GM12878 (cell line): Measurements from ENCODE around the gene SENP3. TPM values are rescaled to one million over a fixed set of nuclear protein-coding genes. Genes with fewer than 3 reads are reported as not detected.

Source experiments
- ATAC-seq: fragments of 200-7000 bp; cut with Tn5 transposase; 3 replicates; pipeline ENCODE4 v1.9.1; 2020; ENCODE audit warnings: mild to moderate bottlenecking, moderate library complexity
- BruUV-seq: library from RNA; stranded (reverse); fragments of 400-500 nt; replicated peaks from 2 replicates; lab custom pipeline; 2021; lab: Mats Ljungman, UMichigan
- CTCF ChIA-PET: fragments of 300-600 bp; sonication (Branson Sonifier 250); formaldehyde crosslinking; extraction: SDS; loops from one replicate; lab custom pipeline; 2021; ENCODE audit warnings: inconsistent platforms; lab: Yijun Ruan, JAX
- POLR2A ChIA-PET: fragments of 350-600 bp; formaldehyde crosslinking; extraction: SDS; loops from one replicate; lab custom pipeline; 2021; ENCODE audit warnings: inconsistent platforms; lab: Charles Lee
- RAD21 ChIA-PET: fragments of 300-600 bp; sonication (Branson Sonifier 250); formaldehyde crosslinking; loops from one replicate; lab custom pipeline; 2023; ENCODE audit warnings: antibody characterized with exemption; ENCODE audit not compliant: unreplicated experiment; lab: Charles Lee
- SMC1A ChIA-PET: fragments of 300-600 bp; sonication (Branson Sonifier 250); formaldehyde crosslinking; loops from one replicate; lab custom pipeline; 2023; ENCODE audit not compliant: unreplicated experiment, uncharacterized antibody; lab: Charles Lee
- DNase-seq: peaks from one replicate; pipeline ENCODE4 v3.0.0-alpha.2; 2011; ENCODE audit warnings: low read depth, low spot score
- FAIRE-seq: peaks from 3 replicates; lab custom pipeline; 2011; peaks lifted over from hg19 to GRCh38; lab: Jason Lieb, UNC
- H2AFZ ChIP-seq: 2 replicates; pipeline ENCODE4 v1.6.0; 2011; ENCODE audit warnings: low read depth, low read length, control low read depth; ENCODE audit not compliant: control insufficient read depth
- H3K27ac ChIP-seq: 2 replicates; pipeline ENCODE4 v1.5.1; 2011; ENCODE audit warnings: control low read depth; ENCODE audit not compliant: control insufficient read depth, insufficient read depth
- H3K27me3 ChIP-seq, 2 experiments: replicated peaks in 1 of 2; 2 replicates each; pipeline versions ENCODE4 v1.6.0 to v1.6.1; 2011; ENCODE audit warnings: low read length in 1 of 2; ENCODE audit not compliant: control insufficient read depth in 2 of 2, insufficient read depth in 2 of 2
- H3K36me3 ChIP-seq, 2 experiments: 2 replicates each; pipeline ENCODE4 v1.5.1; 2011; ENCODE audit warnings: low read length in 1 of 2; ENCODE audit not compliant: control insufficient read depth in 2 of 2, insufficient read depth in 2 of 2
- H3K4me1 ChIP-seq: 2 replicates; pipeline ENCODE4 v1.6.1; 2011; ENCODE audit warnings: mild to moderate bottlenecking, low read length, moderate library complexity, mixed read lengths; ENCODE audit not compliant: control insufficient read depth, insufficient read depth
- H3K4me2 ChIP-seq: 2 replicates; pipeline ENCODE4 v1.6.0; 2011; ENCODE audit warnings: control low read depth; ENCODE audit not compliant: control insufficient read depth, insufficient read depth
- H3K4me3 ChIP-seq: fragments of 200-600 bp; sonication (generic); 2 replicates; pipeline ENCODE4 v1.5.1; 2016
- H3K79me2 ChIP-seq: 2 replicates; pipeline ENCODE4 v1.6.0; 2011; ENCODE audit warnings: low read length; ENCODE audit not compliant: control insufficient read depth, insufficient read depth
- H3K9ac ChIP-seq: 2 replicates; pipeline ENCODE4 v1.8.0; 2011; ENCODE audit warnings: low read length, control low read depth, mixed read lengths; ENCODE audit not compliant: control insufficient read depth, insufficient read depth
- H3K9me3 ChIP-seq: replicated peaks from 3 replicates; pipeline ENCODE4 v1.5.1; 2011; ENCODE audit warnings: mild to moderate bottlenecking, low read length; ENCODE audit not compliant: control insufficient read depth, insufficient read depth
- H4K20me1 ChIP-seq: 2 replicates; pipeline ENCODE4 v1.6.0; 2011; ENCODE audit not compliant: control insufficient read depth, insufficient read depth
- BRCA1 ChIP-seq: IDR thresholded peaks from 2 replicates; pipeline ENCODE4 v1.6.1; 2011; ENCODE audit warnings: low read depth, low read length, improper control_type of control experiment
- ETV6 ChIP-seq, 2 experiments: fragments of 450-650 bp in 1 of 2; IDR thresholded peaks in 1 of 2; conservative IDR thresholded peaks in 1 of 2; 2 replicates each; pipeline ENCODE4 v1.6.1; 2014; ENCODE audit warnings: antibody characterized with exemption in 1 of 2, borderline replicate concordance in 1 of 2, low read depth in 1 of 2, mild to moderate bottlenecking in 1 of 2, moderate library complexity in 1 of 2
- JUNB ChIP-seq: IDR thresholded peaks from 2 replicates; pipeline ENCODE4 v1.6.1; 2016; ENCODE audit warnings: antibody characterized with exemption, mild to moderate bottlenecking
- MEF2B ChIP-seq: fragments of 450-650 bp; IDR thresholded peaks from 2 replicates; pipeline ENCODE4 v1.6.1; 2018; ENCODE audit warnings: mild to moderate bottlenecking, moderate library complexity; ENCODE audit not compliant: partially characterized antibody, poor library complexity, severe bottlenecking
- MTA3 ChIP-seq: IDR thresholded peaks from 2 replicates; pipeline ENCODE4 v1.6.1; 2012; ENCODE audit warnings: low read length, inconsistent platforms, borderline replicate concordance
- MXI1 ChIP-seq: fragments of 150-350 bp; IDR thresholded peaks from 2 replicates; pipeline ENCODE4 v1.6.1; 2011; ENCODE audit warnings: low read depth, mild to moderate bottlenecking, inconsistent platforms, low read length, improper control_type of control experiment
- POLR2A ChIP-seq: IDR thresholded peaks from 2 replicates; pipeline ENCODE4 v1.6.1; 2011; ENCODE audit warnings: low read depth, mild to moderate bottlenecking, low read length
- POLR2AphosphoS5 ChIP-seq: IDR thresholded peaks from 2 replicates; pipeline ENCODE4 v1.6.1; 2011; ENCODE audit warnings: mild to moderate bottlenecking, low read length, inconsistent platforms
- RBBP5 ChIP-seq: fragments of 200-600 bp; sonication (generic); conservative IDR thresholded peaks from 2 replicates; pipeline ENCODE4 v1.6.1; 2016
- SIX5 ChIP-seq: IDR thresholded peaks from 2 replicates; pipeline ENCODE4 v1.6.1; 2011; ENCODE audit warnings: mild to moderate bottlenecking, low read depth, low read length, moderate library complexity; ENCODE audit not compliant: severe bottlenecking
- SREBF2 ChIP-seq: IDR thresholded peaks from 2 replicates; pipeline ENCODE4 v1.6.1; 2012; ENCODE audit warnings: mild to moderate bottlenecking, low read length
- SUZ12 ChIP-seq: fragments of 200-600 bp; sonication (generic); IDR thresholded peaks from one replicate; pipeline ENCODE4 v1.6.1; 2018; ENCODE audit warnings: antibody characterized with exemption, mild to moderate bottlenecking; ENCODE audit not compliant: unreplicated experiment
- ZNF207 ChIP-seq: fragments of 450-650 bp; IDR thresholded peaks from 2 replicates; pipeline ENCODE4 v1.6.1; 2014; ENCODE audit warnings: antibody characterized with exemption, mild to moderate bottlenecking, borderline replicate concordance
- ZNF217 ChIP-seq: fragments of 450-650 bp; IDR thresholded peaks from 2 replicates; pipeline ENCODE4 v1.6.1; 2017; ENCODE audit warnings: antibody characterized with exemption, mild to moderate bottlenecking
- ZNF24 ChIP-seq: fragments of 450-650 bp; IDR thresholded peaks from 2 replicates; pipeline ENCODE4 v1.6.1; 2017; ENCODE audit warnings: antibody characterized with exemption, mild to moderate bottlenecking
- WGBS: methylation state at CpG from one replicate; pipeline ENCODE4 v1.1.6; 2016; ENCODE audit warnings: low lambda C conversion rate; ENCODE audit not compliant: insufficient replicate concordance, insufficient coverage; ENCODE audit errors: missing lambda C conversion rate; 5-methylcytosine and 5-hydroxymethylcytosine counted together
- in situ Hi-C: fragments of 300-500 bp; cut with MboI; formaldehyde crosslinking; loops from 9 replicates; pipeline ENCODE4 v1.14.3; 2018; ENCODE audit warnings: mixed read lengths
- intact Hi-C: fragments of 100-400 bp; cut with micrococcal nuclease; formaldehyde crosslinking; loops from one replicate; pipeline ENCODE4 v1.14.2; 2022; ENCODE audit not compliant: unreplicated experiment
- polyA plus RNA-seq, 11 experiments: library from polyadenylated mRNA; depleted of rRNA in 4 of 11; unstranded in 6 of 11; stranded (reverse) in 5 of 11; fragments of >200 nt; fragmentation: Nextera tagmentation in 4 of 11; fragmentation: Illumina TruSeq in 1 of 11; extraction: Ambion mirVana in 4 of 11; extraction: Trizol in 1 of 11; gene quantifications; 1 replicate in 1 of 11; 2 replicates in 10 of 11; pipeline versions ENCODE4 v1.2.1 to v1.2.3, GENCODE V29; 2011 to 2016; ENCODE audit warnings: inconsistent platforms in 2 of 11, missing spikeins in 2 of 11, low read depth in 1 of 11
- total RNA-seq, 4 experiments: library from RNA; depleted of rRNA in 3 of 4; stranded (reverse); fragments of >200 nt in 3 of 4; fragmentation: Illumina TruSeq in 1 of 4; extraction: Trizol in 1 of 4; gene quantifications; 2 replicates each; pipeline versions ENCODE4 v1.2.1 to v1.2.3, GENCODE V29; 2013 to 2021
- TF ChIP-seq, protein P1 (sequence below): fragments of 450-650 bp; IDR thresholded peaks from 2 replicates; pipeline ENCODE4 v1.6.1; 2016; ENCODE audit warnings: mild to moderate bottlenecking
- TF ChIP-seq, protein P2 (sequence below): IDR thresholded peaks from 2 replicates; pipeline ENCODE4 v1.6.1; 2011; ENCODE audit warnings: low read depth, mild to moderate bottlenecking, low read length, moderate library complexity, borderline replicate concordance; ENCODE audit errors: extremely low read depth
- TF ChIP-seq, protein P3 (sequence below): IDR thresholded peaks from 2 replicates; pipeline ENCODE4 v1.6.1; 2012; ENCODE audit warnings: low read length, inconsistent platforms
- TF ChIP-seq, protein P4 (sequence below): fragments of 450-650 bp; formaldehyde crosslinking; IDR thresholded peaks from 2 replicates; pipeline ENCODE4 v1.4.0; 2022; ENCODE audit warnings: mild to moderate bottlenecking, moderate library complexity

The SENP3 gene
- total and polyA plus RNA-seq, 10 of the 15 experiments (the other 5 are each of a cell fraction or from before 2014, with no cell fraction given) = 1.8 to 113 (median 72.3) TPM

DNA sequence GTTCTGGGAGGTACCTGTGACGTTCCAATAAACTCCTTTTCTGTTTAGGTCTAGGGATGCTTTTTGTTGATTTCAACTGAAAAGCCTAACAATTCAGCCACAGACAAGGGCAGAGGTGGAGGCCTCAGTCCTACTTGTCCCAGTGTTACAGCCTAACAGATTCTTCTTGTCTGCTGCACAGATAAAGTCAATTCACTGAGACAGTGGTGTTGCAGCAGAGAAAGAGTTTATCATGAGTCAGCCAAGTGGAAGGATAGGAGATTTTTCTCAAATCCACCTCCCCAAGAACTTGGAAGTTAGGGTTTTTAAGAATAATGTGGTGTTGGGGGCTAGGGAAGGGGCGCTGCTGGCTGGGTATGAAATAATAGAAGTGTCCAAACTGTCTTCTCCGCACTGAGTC is 23.7 kb upstream of the SENP3 start:
- H3K27ac ChIP-seq = no peak overlapping the region
- no TSS peak for BruUV-seq
- in situ Hi-C loops (no loop called here), intact Hi-C loops (no loop called here)
- no peak overlapping the region for H2AFZ ChIP-seq
- TF ChIP-seq ZNF207 (no peak), POLR2AphosphoS5 (no peak), ETV6 (conservative IDR thresholded peaks at IDR 0.05 in 1 of 2, IDR thresholded peaks at IDR 0.05 in 1 of 2; ENCODE audit: borderline replicate concordance in 1 of 2, low read depth in 1 of 2) (no peak), MEF2B (no peak), ZNF24 (no peak), SUZ12 (no peak), BRCA1 (no peak), RBBP5 (no peak), ZNF217 (no peak), POLR2A (no peak), SIX5 (no peak), MXI1 (no peak), SREBF2 (no peak), JUNB (no peak), MTA3 (no peak)
- TF ChIP-seq, protein P1, sequence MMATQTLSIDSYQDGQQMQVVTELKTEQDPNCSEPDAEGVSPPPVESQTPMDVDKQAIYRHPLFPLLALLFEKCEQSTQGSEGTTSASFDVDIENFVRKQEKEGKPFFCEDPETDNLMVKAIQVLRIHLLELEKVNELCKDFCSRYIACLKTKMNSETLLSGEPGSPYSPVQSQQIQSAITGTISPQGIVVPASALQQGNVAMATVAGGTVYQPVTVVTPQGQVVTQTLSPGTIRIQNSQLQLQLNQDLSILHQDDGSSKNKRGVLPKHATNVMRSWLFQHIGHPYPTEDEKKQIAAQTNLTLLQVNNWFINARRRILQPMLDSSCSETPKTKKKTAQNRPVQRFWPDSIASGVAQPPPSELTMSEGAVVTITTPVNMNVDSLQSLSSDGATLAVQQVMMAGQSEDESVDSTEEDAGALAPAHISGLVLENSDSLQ = no peak
- TF ChIP-seq, protein P2, sequence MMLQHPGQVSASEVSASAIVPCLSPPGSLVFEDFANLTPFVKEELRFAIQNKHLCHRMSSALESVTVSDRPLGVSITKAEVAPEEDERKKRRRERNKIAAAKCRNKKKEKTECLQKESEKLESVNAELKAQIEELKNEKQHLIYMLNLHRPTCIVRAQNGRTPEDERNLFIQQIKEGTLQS = no peak
- TF ChIP-seq, protein P3, sequence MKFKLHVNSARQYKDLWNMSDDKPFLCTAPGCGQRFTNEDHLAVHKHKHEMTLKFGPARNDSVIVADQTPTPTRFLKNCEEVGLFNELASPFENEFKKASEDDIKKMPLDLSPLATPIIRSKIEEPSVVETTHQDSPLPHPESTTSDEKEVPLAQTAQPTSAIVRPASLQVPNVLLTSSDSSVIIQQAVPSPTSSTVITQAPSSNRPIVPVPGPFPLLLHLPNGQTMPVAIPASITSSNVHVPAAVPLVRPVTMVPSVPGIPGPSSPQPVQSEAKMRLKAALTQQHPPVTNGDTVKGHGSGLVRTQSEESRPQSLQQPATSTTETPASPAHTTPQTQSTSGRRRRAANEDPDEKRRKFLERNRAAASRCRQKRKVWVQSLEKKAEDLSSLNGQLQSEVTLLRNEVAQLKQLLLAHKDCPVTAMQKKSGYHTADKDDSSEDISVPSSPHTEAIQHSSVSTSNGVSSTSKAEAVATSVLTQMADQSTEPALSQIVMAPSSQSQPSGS = no peak
- TF ChIP-seq, protein P4, sequence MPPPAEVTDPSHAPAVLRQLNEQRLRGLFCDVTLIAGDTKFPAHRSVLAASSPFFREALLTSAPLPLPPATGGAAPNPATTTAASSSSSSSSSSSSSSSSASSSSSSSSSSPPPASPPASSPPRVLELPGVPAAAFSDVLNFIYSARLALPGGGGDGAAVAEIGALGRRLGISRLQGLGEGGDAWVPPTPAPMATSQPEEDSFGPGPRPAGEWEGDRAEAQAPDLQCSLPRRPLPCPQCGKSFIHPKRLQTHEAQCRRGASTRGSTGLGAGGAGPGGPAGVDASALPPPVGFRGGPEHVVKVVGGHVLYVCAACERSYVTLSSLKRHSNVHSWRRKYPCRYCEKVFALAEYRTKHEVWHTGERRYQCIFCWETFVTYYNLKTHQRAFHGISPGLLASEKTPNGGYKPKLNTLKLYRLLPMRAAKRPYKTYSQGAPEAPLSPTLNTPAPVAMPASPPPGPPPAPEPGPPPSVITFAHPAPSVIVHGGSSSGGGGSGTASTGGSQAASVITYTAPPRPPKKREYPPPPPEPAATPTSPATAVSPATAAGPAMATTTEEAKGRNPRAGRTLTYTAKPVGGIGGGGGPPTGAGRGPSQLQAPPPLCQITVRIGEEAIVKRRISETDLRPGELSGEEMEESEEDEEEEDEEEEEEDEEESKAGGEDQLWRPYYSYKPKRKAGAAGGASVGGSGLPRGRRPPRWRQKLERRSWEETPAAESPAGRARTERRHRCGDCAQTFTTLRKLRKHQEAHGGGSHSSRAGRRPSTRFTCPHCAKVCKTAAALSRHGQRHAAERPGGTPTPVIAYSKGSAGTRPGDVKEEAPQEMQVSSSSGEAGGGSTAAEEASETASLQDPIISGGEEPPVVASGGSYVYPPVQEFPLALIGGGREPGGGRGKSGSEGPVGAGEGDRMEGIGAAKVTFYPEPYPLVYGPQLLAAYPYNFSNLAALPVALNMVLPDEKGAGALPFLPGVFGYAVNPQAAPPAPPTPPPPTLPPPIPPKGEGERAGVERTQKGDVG (CRISPR knock-in tag) = no peak
- peaks cover 8% of the 10 kb centered on the region; the same call in 2 of the 3 replicates for H3K9me3 ChIP-seq
- no peaks in the 10 kb centered on the region for H3K36me3 ChIP-seq
- ChIA-PET SMC1A (interaction anchor here (0.6 kb wide), 1 partner anchor 365 kb away, joined by 3 read pairs; no protein-coding TSS in a partner anchor), POLR2A (no interaction called here), RAD21 (no interaction called here), CTCF (interaction anchor here (0.9 kb wide), 1 partner anchor 22 kb away, joined by 3 read pairs; no protein-coding TSS in a partner anchor)
- H4K20me1 ChIP-seq = no peaks in the 10 kb centered on the region
- FAIRE-seq = no peak
- no peak for ATAC-seq
- peaks cover 5% of the 10 kb centered on the region; the same call in 1 of the 2 replicates for H3K4me1 ChIP-seq
- no peaks in the 10 kb centered on the region for H3K27me3 ChIP-seq
- no peak overlapping the region for H3K4me2 ChIP-seq
- H3K4me3 ChIP-seq = no peak overlapping the region
- no peak for DNase-seq
- no peak overlapping the region for H3K9ac ChIP-seq
- WGBS = 30% methylated on average over 3 of the region's 3 CpGs
- no peaks in the 10 kb centered on the region for H3K79me2 ChIP-seq
